Measurements from ENCODE around the gene NF1.

The NF1 gene

DNA sequence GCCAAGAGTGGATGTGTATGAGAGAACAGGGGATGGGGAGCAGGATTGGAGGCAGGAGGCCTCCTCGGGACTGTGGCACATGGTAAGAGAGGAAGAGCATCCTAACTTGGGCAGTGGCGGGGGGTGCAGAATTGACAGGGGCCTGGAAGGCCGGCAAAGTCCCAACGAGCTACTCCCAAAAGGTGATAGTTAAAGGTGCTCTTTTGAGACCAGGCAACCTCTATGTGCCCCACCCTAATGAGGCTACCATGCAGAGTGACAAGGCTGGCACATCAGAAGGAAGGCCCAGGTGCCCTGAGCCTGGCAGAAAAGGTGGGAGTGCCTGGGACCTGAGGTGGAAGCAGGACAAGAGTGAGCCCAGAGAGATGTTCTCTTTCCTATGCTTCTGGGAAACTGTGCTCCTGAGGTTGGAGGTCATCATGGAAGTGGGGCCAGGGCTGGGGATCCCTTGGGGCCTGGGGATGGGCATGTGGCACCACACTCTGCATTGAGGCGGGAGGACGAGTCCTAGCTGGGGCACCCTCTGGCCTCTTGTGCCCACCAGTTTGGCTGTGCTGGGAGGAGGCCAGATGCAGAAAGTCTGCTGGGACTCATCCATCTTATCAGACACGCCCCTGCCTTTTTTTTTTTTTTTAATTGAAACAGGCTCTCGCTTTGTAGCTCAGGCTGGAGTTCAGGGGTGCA lies 302.6 kb downstream of the NF1 start:
- DNase-seq (ENCODE audit: low read depth): no peak
- no peak overlapping the region for H3K4me3 ChIP-seq (ENCODE audit: low read depth, low read length)
- TF ChIP-seq, protein P1, sequence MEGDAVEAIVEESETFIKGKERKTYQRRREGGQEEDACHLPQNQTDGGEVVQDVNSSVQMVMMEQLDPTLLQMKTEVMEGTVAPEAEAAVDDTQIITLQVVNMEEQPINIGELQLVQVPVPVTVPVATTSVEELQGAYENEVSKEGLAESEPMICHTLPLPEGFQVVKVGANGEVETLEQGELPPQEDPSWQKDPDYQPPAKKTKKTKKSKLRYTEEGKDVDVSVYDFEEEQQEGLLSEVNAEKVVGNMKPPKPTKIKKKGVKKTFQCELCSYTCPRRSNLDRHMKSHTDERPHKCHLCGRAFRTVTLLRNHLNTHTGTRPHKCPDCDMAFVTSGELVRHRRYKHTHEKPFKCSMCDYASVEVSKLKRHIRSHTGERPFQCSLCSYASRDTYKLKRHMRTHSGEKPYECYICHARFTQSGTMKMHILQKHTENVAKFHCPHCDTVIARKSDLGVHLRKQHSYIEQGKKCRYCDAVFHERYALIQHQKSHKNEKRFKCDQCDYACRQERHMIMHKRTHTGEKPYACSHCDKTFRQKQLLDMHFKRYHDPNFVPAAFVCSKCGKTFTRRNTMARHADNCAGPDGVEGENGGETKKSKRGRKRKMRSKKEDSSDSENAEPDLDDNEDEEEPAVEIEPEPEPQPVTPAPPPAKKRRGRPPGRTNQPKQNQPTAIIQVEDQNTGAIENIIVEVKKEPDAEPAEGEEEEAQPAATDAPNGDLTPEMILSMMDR (IDR thresholded peaks at IDR 0.05; ENCODE audit: control insufficient read depth, extremely low read depth, insufficient read depth): no peak

DNA sequence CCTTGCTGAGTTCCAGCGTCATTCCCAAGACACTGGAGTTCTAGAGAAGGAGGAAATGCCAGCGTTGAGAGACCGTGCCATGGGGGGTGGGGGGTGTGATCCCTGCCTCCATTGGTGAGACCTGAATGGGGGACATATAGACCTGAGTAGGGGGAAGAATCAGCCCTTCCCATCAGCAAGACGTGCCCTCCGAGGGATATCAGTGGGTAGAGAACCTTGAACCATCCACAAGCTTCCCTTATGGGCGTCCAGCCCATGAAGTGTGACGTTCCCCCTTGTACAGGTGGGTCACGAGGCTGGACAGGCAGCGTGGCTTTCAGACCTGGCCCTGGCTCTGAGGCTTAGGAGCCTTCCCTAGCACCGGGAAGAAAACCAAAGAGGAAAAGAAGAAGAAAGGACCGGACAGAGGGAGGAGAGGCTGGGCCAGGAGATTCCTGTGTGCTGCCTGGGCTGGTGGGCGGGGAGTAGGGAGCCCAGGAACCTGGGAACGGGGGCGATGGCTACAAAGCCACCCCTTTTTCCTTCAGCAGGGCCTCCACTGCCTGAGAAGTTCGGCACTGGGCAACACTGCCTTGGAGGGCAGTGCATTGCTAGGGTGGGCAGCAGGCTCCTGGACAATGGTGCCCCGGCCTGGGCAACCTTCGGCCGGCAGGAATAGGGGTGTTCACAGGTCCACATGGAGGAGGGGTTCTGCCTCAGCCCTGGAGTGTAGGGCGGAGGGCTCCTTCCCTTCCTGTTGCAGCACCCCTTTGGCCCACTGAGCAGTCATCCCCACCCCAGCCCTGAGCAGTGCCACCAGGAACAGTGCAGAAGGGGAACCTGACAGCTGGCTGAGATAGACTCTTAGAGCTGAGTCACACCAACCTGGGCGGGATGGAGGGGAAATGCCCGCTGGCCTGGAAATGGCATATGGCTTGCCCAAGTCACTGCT lies 303.9 kb downstream of the NF1 start:
- TF ChIP-seq, protein P1 (IDR thresholded peaks at IDR 0.05; ENCODE audit: control insufficient read depth, extremely low read depth, insufficient read depth): no peak
- no peak for DNase-seq (ENCODE audit: low read depth)
- H3K4me3 ChIP-seq (ENCODE audit: low read depth, low read length): no peak overlapping the region

DNA sequence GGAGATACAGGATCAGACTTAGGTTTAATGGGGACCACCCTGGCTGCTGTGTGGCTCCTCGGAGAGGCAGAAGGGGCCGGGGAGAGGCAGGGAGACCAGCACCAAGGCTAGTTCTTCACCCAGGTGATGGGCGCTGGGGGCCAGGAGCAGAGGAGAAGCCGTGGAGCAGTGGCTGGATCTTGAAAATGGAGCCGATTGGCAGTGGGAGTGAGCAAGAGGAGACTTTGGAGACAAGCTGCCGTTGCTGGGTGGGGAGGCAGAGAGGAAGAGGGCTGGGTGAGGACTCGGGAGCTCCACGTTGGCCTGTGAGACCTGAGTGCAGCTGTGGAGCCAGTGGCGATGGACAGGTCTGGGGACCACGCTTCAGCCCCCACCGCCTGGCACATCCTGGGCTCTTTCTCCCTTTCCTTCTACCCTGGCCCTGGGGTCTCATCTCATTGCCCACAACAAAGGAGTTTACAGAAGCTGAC lies 305.7 kb downstream of the NF1 start:
- H3K4me3 ChIP-seq (ENCODE audit: low read depth, low read length): no peak overlapping the region
- TF ChIP-seq, protein P1 (IDR thresholded peaks at IDR 0.05; ENCODE audit: control insufficient read depth, extremely low read depth, insufficient read depth): no peak
- DNase-seq (ENCODE audit: low read depth): no peak

DNA sequence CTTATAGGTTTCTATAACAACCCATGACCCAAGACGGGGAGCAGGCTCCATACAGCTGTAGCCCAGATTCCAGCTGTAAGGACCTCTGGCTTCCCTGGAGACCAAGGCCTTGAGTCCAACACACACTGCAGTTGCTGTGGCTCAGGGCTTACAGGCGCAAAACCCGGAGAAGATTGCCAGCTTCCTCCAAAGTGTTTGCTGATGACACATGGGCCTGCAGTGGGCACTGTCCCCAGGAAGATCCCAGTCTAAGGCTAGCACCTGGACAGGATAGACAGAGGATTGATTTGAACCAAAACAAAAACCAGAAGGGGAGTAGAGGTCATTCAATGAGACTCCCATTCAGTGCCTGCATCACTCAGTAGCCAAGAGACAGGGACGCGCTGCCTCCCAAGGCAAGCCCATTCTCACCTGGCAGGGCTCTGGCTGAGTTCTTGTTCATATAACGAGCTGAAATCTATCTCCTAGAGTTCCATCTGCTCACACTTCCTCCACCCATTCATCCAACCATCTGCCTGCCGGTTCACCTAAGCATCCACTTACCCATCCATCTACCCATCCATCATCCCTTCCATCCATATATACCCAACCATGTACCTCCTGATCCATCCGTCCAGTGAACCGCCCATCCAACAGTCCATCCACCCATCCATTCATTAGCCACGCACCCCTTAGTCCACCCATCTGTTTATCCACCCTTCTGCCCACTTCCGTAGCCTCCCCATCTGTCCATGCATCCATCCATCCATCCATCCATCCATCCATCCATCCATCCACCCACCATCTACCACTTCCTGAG lies 306.9 kb downstream of the NF1 start:
- TF ChIP-seq, protein P1 (IDR thresholded peaks at IDR 0.05; ENCODE audit: control insufficient read depth, extremely low read depth, insufficient read depth): no peak
- no peak for DNase-seq (ENCODE audit: low read depth)
- no peak overlapping the region for H3K4me3 ChIP-seq (ENCODE audit: low read depth, low read length)

DNA sequence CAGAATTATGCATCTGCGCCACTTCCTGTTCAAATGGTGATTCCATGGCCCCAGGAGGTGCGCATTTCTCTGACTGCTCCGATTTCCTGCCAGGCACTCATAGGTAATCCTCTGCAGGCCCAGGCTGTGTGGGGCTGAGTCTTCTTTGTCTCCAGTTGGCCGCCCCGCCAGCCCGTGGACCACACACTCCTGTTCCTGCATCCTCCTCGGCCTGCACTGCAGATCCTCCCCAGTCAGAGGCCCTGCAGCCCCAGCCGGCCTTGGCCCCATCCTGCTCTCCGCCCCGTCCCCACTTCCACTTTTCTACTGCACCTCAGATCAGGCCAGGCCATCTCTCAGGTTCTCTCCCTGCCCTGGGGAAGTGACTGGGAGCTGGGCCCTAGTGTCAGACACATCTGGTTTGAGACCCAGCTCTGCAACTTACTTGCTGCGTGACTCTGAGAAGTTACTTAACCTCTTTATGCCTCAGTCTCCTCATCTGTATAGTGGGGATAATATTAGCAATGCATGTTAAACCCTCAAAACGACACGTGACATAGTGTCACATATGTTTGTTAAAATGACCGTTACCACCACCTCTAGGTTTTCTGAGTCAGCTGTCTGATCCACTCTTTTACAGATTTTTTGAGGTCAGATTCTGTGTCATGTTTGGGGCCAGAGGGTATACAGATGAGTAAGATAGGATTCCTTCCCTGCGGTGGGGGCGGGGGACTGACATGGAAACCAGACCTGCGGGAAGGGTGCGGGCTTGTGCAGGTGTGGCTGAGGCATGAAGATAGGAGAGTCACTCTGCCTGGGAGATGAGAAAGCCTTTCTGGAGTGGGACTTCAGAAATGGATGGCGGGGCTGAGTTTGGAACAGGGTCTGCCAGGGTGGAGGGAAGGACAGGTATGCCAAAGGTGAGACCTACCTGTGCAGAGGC lies 309.5 kb downstream of the NF1 start:
- TF ChIP-seq, protein P1 (IDR thresholded peaks at IDR 0.05; ENCODE audit: control insufficient read depth, extremely low read depth, insufficient read depth): no peak
- no peak for DNase-seq (ENCODE audit: low read depth)
- H3K4me3 ChIP-seq (ENCODE audit: low read depth, low read length): no peak overlapping the region

Data from LNCaP clone FGC (cell line).